K562 (cell line): ENCODE measurements around the gene IKZF4. TPM values are rescaled to one million over a fixed set of nuclear protein-coding genes. Genes with fewer than 3 reads are reported as not detected.

Source experiments
- ATAC-seq: fragments of 200-7000 bp; cut with Tn5 transposase; 3 replicates; pipeline ENCODE4 v1.9.1; 2020; ENCODE audit warnings: moderate library complexity
- BruUV-seq: library from RNA; stranded (reverse); fragments of 400-500 nt; replicated peaks from 2 replicates; lab custom pipeline; 2021; lab: Mats Ljungman, UMichigan
- CTCF ChIA-PET: fragments of 300-600 bp; formaldehyde crosslinking; extraction: SDS; loops from one replicate; lab custom pipeline; 2021; ENCODE audit warnings: low intra/inter-chr PET ratio; lab: Yijun Ruan, JAX
- POLR2A ChIA-PET: fragments of 300-600, 350-650 bp; sonication (Branson Sonifier 250); formaldehyde crosslinking; extraction: SDS; loops from one replicate; lab custom pipeline; 2021; ENCODE audit warnings: antibody characterized with exemption, inconsistent platforms; lab: Yijun Ruan, JAX
- DNase-seq, 4 experiments: peaks; one replicate each; pipeline versions ENCODE4 v3.0.0 to v3.0.0-alpha.2; 2011 to 2018; ENCODE audit warnings: low spot score in 3 of 4, mixed read lengths in 3 of 4; ENCODE audit errors: extremely low read depth in 1 of 4
- FAIRE-seq: peaks from 2 replicates; lab custom pipeline; 2011; peaks lifted over from hg19 to GRCh38; lab: Jason Lieb, UNC
- H2AFZ ChIP-seq: 2 replicates; pipeline ENCODE4 v1.6.0; 2011; ENCODE audit warnings: low read depth, low read length, control low read depth, inconsistent platforms
- H3K27ac ChIP-seq: fragments of 200-600 bp; 3 replicates; pipeline ENCODE4 v1.8.0; 2011; ENCODE audit warnings: low read depth, mild to moderate bottlenecking, control low read depth, inconsistent platforms, low read length, moderate library complexity, mixed read lengths; ENCODE audit errors: extremely low read depth
- H3K27me3 ChIP-seq, 2 experiments: fragments of 300-600 bp in 1 of 2; 2 replicates in 1 of 2; 3 replicates in 1 of 2; pipeline versions ENCODE4 v1.6.0 to v1.8.0; 2011; ENCODE audit warnings: inconsistent platforms in 2 of 2, low read length in 2 of 2, mild to moderate bottlenecking in 1 of 2, mixed read lengths in 1 of 2, moderate library complexity in 1 of 2; ENCODE audit not compliant: control insufficient read depth in 2 of 2, insufficient read depth in 2 of 2
- H3K36me3 ChIP-seq: fragments of 300-600 bp; 3 replicates; pipeline ENCODE4 v1.8.0; 2011; ENCODE audit warnings: mild to moderate bottlenecking, low read length, inconsistent platforms; ENCODE audit not compliant: control insufficient read depth, insufficient read depth
- H3K4me1 ChIP-seq, 2 experiments: fragments of 200-600 bp in 1 of 2; replicated peaks in 1 of 2; 2 replicates in 1 of 2; 3 replicates in 1 of 2; pipeline versions ENCODE4 v1.5.1 to v1.8.0; 2011; ENCODE audit warnings: inconsistent platforms in 2 of 2, low read length in 2 of 2, mild to moderate bottlenecking in 1 of 2, mixed read lengths in 1 of 2, moderate library complexity in 1 of 2; ENCODE audit not compliant: control insufficient read depth in 2 of 2, insufficient read depth in 2 of 2
- H3K4me2 ChIP-seq: 2 replicates; pipeline ENCODE4 v1.6.1; 2011; ENCODE audit warnings: low read length, control low read depth, inconsistent platforms, mixed read lengths; ENCODE audit not compliant: insufficient read depth
- H3K4me3 ChIP-seq: fragments of 200-600 bp; sonication (generic), shearing (Covaris generic); 2 replicates; pipeline ENCODE4 v1.5.1; 2016; ENCODE audit warnings: control low read depth, inconsistent platforms
- H3K79me2 ChIP-seq: fragments of 200-600 bp; 3 replicates; pipeline ENCODE4 v1.8.0; 2011; ENCODE audit warnings: low read length, inconsistent platforms; ENCODE audit not compliant: control insufficient read depth, insufficient read depth
- H3K9ac ChIP-seq, 2 experiments: 2 replicates each; pipeline versions ENCODE4 v1.6.0 to v1.6.1; 2011; ENCODE audit warnings: low read depth in 2 of 2, low read length in 2 of 2, control low read depth in 1 of 2, inconsistent platforms in 1 of 2, mild to moderate bottlenecking in 1 of 2, mixed read lengths in 1 of 2; ENCODE audit not compliant: insufficient read depth in 1 of 2
- H3K9me1 ChIP-seq: one replicate; pipeline ENCODE4 v1.6.0; 2011; ENCODE audit warnings: inconsistent platforms, mild to moderate bottlenecking, low read length, moderate library complexity; ENCODE audit not compliant: control insufficient read depth, insufficient read depth
- H3K9me3 ChIP-seq: replicated peaks from 2 replicates; pipeline ENCODE4 v1.5.1; 2011; ENCODE audit warnings: low read depth, low read length, inconsistent platforms; ENCODE audit not compliant: control insufficient read depth, insufficient read depth
- H4K20me1 ChIP-seq: replicated peaks from 2 replicates; pipeline ENCODE4 v1.6.1; 2011; ENCODE audit warnings: low read length, inconsistent platforms, mixed read lengths; ENCODE audit not compliant: control insufficient read depth, insufficient read depth
- FOS ChIP-seq: IDR thresholded peaks from 3 replicates; pipeline ENCODE4 v1.6.1; 2011; ENCODE audit not compliant: insufficient read length; ENCODE audit errors: extremely low read depth
- NFIC ChIP-seq: fragments of 450-650 bp; IDR thresholded peaks from 2 replicates; pipeline ENCODE4 v1.6.1; 2017; ENCODE audit warnings: mild to moderate bottlenecking, inconsistent platforms
- ZBTB17 ChIP-seq: fragments of 450-650 bp; formaldehyde crosslinking; IDR thresholded peaks from 2 replicates; pipeline ENCODE4 v1.4.0; 2020; ENCODE audit warnings: mild to moderate bottlenecking
- ZNF311 ChIP-seq: fragments of 250-450 bp; sonication (Bioruptor Pico); IDR thresholded peaks from 2 replicates; pipeline ENCODE4 v1.4.0; 2020; ENCODE audit warnings: mild to moderate bottlenecking, moderate library complexity
- WGBS: fragments of 100-300 bp; shearing (Covaris generic); methylation state at CpG from one replicate; pipeline ENCODE4 v1.1.6; 2016; ENCODE audit warnings: low coverage, mixed read lengths; ENCODE audit not compliant: insufficient coverage; ENCODE audit errors: missing lambda C conversion rate; 5-methylcytosine and 5-hydroxymethylcytosine counted together
- in situ Hi-C: fragments of 300-500 bp; cut with MboI; formaldehyde crosslinking; loops from 4 replicates; pipeline ENCODE4 v1.15.0; 2018; ENCODE audit warnings: inconsistent platforms, mixed read lengths
- intact Hi-C: fragments of 100-400 bp; cut with micrococcal nuclease; formaldehyde crosslinking; loops from 2 replicates; pipeline ENCODE4 v1.14.2; 2022
- polyA plus RNA-seq, 8 experiments: library from polyadenylated mRNA; depleted of rRNA in 4 of 8; stranded (reverse) in 5 of 8; unstranded in 3 of 8; fragments of >200 nt; fragmentation: Nextera tagmentation in 2 of 8; fragmentation: Illumina TruSeq in 1 of 8; extraction: Ambion mirVana in 2 of 8; extraction: Trizol in 1 of 8; gene quantifications; 2 replicates each; pipeline versions ENCODE4 v1.2.1 to v1.2.3, GENCODE V29; 2011 to 2014; ENCODE audit warnings: inconsistent platforms in 1 of 8, missing spikeins in 1 of 8
- total RNA-seq, 7 experiments: library from RNA; depleted of rRNA in 6 of 7; stranded (reverse); fragments of >200 nt in 6 of 7; fragmentation: Illumina TruSeq in 2 of 7; extraction: Trizol in 2 of 7; gene quantifications; 2 replicates each; pipeline versions ENCODE4 v1.2.1 to v1.2.3, GENCODE V29; 2011 to 2021; ENCODE audit warnings: low replicate concordance in 1 of 7
- TF ChIP-seq, protein P1 (sequence below): fragments of 450-650 bp; formaldehyde crosslinking; conservative IDR thresholded peaks from 2 replicates; pipeline ENCODE4 v1.4.0; 2022; ENCODE audit warnings: mild to moderate bottlenecking, missing genetic modification characterization

The IKZF4 gene
- total and polyA plus RNA-seq, 9 of the 15 experiments (the other 6 are each of a cell fraction or from before 2014, with no cell fraction given): 1.9 to 16.3 (median 3.6) TPM

DNA sequence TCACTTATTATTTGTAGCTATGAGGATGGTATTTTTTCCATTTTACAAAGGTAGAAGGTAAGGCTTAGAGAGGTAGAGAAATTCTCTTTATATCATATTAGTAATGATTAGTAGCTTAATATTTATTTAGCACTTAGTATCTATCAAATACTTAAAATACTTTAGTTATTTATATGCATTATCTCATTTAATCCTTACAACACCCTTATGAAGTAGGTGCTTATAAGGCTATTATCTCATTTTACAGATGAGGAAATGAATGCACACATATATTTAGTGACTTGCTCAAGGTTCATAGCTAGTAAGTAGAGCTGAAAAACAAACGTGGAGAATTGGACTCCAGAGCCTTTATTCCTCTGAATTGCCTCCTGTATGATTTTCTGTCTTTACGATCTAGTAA is 36.0 kb upstream of the IKZF4 start:
- BruUV-seq: no TSS peak
- POLR2A ChIA-PET: interaction anchor here (1.1 to 5.9 kb wide), 3 partner anchors 11 to 140 kb away, joined by 4 to 49 read pairs (median 15); partner anchors contain the start of genes RAB5B and SUOX
- no peak overlapping the region for H3K9ac ChIP-seq
- no peak for DNase-seq
- 47% methylated on average over 2 of the region's 2 CpGs for WGBS
- CTCF ChIA-PET: no interaction called here
- FAIRE-seq: no peak
- no peaks in the 10 kb centered on the region for H4K20me1 ChIP-seq
- H3K9me3 ChIP-seq: no peaks in the 10 kb centered on the region
- intact Hi-C loops (no loop called here), in situ Hi-C loops (no loop called here)
- H3K9me1 ChIP-seq: no peaks in the 10 kb centered on the region
- H3K27ac ChIP-seq: no peak overlapping the region
- H2AFZ ChIP-seq: no peak overlapping the region
- no peak overlapping the region for H3K4me3 ChIP-seq
- no peaks in the 10 kb centered on the region; the same call in 2 of the 3 replicates for H3K79me2 ChIP-seq
- no peak for ATAC-seq
- no peaks in the 10 kb centered on the region for H3K27me3 ChIP-seq
- TF ChIP-seq, protein P1, sequence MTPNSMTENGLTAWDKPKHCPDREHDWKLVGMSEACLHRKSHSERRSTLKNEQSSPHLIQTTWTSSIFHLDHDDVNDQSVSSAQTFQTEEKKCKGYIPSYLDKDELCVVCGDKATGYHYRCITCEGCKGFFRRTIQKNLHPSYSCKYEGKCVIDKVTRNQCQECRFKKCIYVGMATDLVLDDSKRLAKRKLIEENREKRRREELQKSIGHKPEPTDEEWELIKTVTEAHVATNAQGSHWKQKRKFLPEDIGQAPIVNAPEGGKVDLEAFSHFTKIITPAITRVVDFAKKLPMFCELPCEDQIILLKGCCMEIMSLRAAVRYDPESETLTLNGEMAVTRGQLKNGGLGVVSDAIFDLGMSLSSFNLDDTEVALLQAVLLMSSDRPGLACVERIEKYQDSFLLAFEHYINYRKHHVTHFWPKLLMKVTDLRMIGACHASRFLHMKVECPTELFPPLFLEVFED (CRISPR knock-in tag): no peak
- TF ChIP-seq ZNF311: no peak
- TF ChIP-seq FOS: no peak
- TF ChIP-seq ZBTB17 (CRISPR knock-in tag): no peak
- TF ChIP-seq NFIC: no peak
- TF ChIP-seq, all 486 proteins: peak for 0
- no peak overlapping the region for H3K4me2 ChIP-seq
- H3K4me1 ChIP-seq: peaks cover 7 to 9% of the 10 kb centered on the region in 2 experiments; a peak in 3 of 5 replicates
- peaks cover 43% of the 10 kb centered on the region for H3K36me3 ChIP-seq
